Hematopoietic multipotent progenitor cell (in vitro differentiated cells): ENCODE results near the gene PLCL1. TPM values are rescaled to one million over a fixed set of nuclear protein-coding genes. Genes with fewer than 3 reads are reported as not detected.
A peak's percentile ranks its signal among the peaks of the same experiment; 100 is the strongest.

Source experiments
- DNase-seq, 3 donors: peaks; one replicate each; pipeline ENCODE4 v3.0.0-alpha.2; 2011 to 2015; ENCODE audit warnings: low read depth in 2 of 3, low spot score in 2 of 3
- total RNA-seq: library from RNA; depleted of rRNA; stranded (reverse); fragments of >200 nt; gene quantifications from one replicate; pipeline ENCODE4 v1.2.3, GENCODE V29; 2012

PLCL1 gene
- total RNA-seq, 1 donor, result 0.27 TPM

GRCh38 chr2:197924483-197924882 lies 120.1 kb downstream of the PLCL1 start:
- no peak for DNase-seq

DNA sequence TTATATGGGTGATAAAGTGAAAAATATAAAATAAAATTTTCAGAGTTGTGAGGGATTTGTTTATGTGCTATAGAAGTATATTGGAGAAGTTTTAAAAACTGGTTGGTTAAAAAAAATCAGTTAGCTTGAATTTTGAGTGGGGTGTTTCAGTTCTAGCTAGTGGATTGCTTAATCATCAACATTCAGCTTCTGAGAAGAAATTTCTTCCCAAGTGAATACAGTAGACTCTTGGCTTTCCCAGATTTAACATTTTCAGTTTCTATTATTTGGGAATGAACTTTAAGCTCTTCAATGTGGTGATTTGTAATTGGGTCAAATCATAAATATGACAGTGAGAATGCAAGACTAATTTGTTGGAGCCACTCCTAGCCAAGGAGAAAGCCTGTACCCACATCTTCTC lies 120.8 kb downstream of the PLCL1 start:
- no peak for DNase-seq

- no peak for DNase-seq
Measured at GRCh38 chr2:197925976-197926375, 121.6 kb downstream of the PLCL1 start.

DNA sequence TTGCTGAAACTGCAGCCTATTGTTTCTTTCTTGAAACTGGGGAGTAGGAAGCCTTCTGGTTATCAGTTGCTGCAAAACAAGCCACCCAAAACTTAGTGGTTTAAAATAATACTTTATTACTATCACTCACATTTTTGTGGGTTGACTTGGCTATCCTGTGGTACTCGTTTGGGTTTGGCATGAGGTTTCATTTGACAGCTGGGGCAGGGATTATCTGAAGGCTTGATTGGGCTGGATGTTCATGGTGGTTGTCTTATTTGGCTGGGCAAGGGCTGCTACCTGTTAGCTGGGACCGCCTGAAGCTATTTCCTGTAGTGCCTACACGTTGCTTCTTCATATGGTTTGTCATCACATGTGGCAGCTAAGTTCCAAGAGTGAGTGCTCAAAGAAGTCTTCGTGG lies 122.3 kb downstream of the PLCL1 start:
- DNase-seq, result no peak

- no peak for DNase-seq
Measured at GRCh38 chr2:197927994-197928393, 123.6 kb downstream of the PLCL1 start.

DNA sequence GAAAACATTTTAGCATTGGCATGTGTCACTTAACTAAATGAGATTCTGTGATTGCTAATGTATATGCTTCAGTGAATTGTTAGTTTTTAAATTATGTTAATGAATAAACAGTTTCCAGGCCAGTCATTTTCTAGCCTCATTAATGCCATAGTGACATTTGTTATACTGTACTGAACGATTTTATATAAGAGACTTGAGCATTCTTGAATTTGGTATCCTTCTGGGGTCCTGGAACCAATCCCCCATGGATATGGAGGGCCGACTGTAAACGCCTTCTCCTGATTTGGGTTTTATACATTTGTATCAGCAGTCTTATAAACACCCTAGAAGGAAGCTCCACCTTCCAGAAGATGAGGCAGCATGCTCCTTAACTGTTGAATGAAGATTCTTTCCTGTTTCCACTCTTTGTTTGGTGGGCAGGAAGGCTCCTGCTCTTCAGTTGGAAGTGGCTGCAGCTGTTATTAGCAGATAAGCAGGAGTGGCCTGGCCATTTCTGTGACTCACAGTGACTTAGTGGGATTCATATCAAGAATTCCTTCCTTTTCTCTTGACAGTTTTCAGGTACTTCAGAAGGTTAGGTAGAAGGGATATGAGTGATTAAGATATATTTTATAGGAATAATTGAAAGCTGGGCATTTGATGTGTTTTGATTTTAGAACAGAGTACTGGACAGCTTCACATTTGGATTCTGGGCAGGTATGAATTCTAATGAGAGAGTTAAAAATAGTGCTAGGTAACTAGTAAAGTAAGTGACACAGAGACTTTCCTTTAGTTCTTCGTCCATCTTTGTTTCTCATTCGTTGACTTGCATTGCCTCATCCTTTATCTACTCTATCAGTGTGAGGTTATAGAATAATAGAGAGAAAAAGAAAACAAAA lies 124.9 kb downstream of the PLCL1 start:
- peak in 2 of 3 donors; percentile 6 to 22 for DNase-seq

DNA sequence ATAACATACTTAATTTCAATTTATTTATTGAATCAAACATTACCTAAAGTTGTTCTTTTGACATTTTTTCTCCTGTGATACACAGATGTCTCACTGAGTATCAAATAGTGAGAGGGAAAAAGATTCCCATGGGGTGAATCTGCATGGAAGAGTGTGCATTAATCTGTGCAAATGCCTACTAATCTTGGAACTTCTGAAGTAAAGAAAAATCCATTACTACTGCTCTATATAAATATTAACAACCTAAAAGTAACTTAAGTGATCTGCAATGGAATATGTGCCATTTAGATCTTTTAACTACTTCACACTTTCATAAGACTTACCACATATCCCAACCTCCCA lies 125.5 kb downstream of the PLCL1 start:
- DNase-seq, result no peak

DNA sequence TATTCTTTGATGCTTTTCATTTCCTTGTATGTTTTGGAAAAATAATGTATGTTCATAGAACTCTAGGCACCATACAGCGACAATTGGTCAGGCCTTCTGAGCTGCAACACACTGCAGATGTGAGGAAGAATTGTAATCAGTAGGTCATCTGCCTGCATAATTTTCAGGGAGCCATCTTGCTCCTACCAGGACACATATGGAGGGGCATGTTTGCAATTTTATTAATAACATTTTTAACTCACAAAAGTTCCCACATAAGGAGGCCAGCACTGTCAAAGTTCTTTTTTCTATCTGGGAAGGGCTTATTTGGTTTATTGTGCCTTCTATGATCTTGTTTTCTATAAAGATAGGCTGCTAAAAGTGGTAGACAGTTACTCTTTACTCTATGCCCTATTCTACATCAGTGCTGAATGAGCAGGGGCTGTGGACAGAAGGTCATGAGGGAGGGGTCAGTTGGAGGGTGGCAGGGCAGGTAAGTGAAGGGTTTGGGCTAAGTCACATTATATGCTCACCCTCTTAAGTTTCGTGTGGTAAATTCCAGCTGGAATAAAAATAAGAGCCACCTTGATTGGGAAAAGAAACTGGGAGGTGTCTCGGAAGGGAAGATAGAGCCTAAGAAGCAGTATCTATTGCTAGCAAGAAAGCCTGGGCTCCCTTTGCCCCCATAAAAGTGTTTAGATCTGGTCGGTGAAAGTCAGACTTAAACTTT lies 126.3 kb downstream of the PLCL1 start:
- no peak for DNase-seq

DNA sequence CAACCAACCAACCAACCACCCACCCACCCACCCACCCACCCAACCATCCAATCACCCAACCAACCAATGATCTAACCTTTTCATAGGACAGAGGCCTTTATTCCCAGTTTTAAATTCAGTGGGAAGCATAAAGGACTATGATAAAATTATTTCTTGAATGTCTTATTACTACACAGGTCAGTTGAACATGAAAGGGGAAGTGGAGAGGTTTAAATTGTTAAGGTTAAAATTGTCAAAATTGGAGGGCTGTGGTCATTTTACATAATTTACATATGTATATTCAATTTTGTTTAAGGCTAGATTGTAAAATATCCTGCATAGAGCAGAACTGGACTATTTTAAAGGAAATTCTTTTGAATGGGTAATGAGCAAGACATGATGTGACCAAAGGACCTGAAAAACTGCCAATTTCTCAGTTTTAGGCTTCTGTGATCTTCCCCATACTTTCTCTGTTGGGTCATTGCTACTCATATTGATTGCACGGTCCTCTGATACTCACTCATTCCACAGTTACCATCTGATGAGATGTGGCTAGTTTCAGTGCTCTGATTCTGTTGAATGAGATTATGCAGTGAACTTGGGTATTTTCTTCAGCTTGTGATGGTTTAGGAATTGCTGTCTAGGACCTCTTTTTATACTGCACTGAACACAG lies 127.4 kb downstream of the PLCL1 start:
- no peak for DNase-seq

DNA sequence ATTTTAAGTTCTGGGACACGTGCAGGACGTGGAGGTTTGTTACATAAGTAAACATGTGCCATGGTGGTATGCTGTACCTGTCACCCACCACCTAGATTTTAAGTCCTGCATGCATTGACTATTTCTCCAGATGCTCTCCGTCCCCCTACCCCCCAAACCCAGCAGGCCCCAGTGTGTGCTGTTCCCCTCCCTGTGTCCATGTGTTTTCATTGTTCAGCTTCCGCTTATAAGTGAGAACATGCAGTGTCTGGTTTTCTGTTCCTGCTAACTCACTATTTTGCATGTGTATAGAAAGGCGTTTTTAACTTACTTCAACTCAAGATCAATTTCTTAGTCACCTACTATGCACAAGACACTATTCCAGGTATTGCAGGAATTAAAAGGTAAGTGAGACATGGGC lies 128.0 kb downstream of the PLCL1 start:
- no peak for DNase-seq

DNA sequence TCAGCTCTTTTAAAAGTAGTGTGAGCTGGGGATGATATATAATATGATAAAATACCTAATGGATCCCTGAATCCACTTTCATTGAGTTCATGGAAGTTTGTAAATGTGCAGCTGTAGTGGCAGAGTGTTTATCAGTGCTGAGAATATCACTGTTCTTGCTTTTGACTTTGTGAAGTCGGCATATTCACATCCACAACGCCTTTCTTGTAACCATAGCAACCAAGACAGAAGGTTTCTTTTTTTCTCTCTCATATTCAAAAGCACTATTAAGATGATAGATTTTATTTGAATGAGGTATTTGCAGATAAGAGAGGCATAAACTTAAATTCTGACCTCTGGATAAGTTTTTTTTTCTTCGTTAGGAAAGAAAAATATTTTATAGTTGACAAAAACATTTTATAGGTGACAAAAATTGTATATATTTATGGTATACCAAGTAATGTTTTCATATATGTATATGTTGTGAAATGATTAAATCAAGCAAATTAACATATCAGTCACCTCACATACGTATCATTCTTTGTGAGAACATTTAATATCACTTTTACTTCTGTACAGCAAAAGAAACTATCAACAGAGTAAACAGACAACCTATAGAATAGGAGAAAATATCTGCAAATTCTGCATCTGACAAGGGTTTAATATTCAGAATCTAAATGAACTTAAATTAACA lies 130.0 kb downstream of the PLCL1 start:
- no peak for DNase-seq

DNA sequence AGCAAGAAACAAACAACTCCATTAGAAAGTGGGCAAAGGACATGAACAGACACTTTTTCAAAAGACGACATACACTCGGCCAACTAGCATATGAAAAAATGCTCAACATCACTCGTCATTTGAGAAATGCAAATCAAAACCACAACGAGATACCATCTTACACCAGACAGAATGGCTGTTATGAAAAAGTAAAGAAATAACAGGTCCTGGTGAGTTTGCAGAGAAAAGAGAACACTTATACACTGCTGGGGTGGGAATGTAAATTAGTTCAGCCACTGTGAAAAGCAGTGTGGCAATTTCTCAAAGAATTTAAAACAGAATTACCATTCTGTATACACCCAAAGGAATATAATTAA lies 130.5 kb downstream of the PLCL1 start:
- DNase-seq, result no peak

DNA sequence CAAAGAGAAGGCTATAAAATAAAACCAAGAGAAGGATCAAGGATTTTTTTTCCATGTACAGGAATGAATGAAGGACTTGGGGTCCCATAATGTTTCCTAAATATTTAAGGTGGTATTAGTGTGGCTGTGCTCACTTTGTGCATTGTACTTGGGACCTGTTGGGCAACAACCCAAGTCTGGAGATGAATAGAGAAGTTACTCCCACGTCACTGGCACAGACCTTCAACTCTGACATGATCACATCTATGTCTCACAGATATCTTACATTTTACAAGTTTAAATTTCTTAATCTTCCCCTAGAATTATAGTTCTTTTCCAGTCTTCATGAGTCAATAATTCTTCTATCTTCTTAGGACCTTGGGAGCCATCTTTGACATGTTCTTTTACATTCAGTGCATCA lies 133.4 kb downstream of the PLCL1 start:
- no peak for DNase-seq

- no peak for DNase-seq
Measured at GRCh38 chr2:197938555-197938954, 134.2 kb downstream of the PLCL1 start.

- no peak for DNase-seq
Measured at GRCh38 chr2:197939787-197940186, 135.4 kb downstream of the PLCL1 start.

- no peak for DNase-seq
Measured at GRCh38 chr2:197940382-197940781, 136.0 kb downstream of the PLCL1 start.

DNA sequence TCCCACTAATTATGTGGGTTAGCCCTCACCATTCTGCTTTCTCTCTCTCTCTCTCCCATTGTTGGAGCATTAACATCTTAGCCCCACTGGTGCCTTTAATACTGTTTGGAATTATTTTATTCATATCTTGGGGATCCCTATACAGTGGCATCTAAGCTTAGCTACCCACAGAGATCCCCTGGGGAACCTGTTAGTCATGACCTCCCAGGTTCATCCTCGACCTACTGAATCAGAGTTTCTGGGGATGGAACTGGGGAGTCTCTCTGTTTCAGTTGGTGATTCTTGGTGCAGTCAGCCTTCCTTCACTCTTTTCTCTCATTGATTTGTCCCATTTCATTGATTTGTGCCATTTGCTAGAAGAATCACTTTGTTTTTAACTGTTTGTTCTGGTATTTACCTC lies 137.3 kb downstream of the PLCL1 start:
- DNase-seq, result no peak

- DNase-seq, result no peak
Measured at GRCh38 chr2:197943731-197944130, 139.3 kb downstream of the PLCL1 start.

GRCh38 chr2:197944416-197945096 lies 140.2 kb downstream of the PLCL1 start:
- no peak for DNase-seq

DNA sequence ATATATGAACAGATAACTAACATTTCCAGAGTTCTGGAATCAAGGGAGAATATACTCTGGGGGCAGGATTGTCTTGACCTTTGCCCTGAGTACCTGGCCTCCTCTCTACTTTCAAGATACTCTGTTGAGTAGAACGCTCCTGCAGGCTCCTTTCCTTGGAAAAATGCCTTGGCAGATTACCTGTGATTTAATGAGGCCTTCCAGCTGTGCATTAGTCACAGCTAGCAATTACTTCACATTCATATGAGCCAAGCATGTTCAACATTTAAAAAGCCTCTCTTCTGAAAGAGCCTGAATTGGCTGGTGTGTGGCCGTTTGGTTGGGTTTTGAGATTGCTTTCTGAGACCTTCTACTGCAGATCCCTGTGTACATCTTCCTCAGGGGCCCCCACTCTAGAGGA lies 142.2 kb downstream of the PLCL1 start:
- no peak for DNase-seq
